Measurements from ENCODE around the gene PSENEN.

PSENEN gene

DNA sequence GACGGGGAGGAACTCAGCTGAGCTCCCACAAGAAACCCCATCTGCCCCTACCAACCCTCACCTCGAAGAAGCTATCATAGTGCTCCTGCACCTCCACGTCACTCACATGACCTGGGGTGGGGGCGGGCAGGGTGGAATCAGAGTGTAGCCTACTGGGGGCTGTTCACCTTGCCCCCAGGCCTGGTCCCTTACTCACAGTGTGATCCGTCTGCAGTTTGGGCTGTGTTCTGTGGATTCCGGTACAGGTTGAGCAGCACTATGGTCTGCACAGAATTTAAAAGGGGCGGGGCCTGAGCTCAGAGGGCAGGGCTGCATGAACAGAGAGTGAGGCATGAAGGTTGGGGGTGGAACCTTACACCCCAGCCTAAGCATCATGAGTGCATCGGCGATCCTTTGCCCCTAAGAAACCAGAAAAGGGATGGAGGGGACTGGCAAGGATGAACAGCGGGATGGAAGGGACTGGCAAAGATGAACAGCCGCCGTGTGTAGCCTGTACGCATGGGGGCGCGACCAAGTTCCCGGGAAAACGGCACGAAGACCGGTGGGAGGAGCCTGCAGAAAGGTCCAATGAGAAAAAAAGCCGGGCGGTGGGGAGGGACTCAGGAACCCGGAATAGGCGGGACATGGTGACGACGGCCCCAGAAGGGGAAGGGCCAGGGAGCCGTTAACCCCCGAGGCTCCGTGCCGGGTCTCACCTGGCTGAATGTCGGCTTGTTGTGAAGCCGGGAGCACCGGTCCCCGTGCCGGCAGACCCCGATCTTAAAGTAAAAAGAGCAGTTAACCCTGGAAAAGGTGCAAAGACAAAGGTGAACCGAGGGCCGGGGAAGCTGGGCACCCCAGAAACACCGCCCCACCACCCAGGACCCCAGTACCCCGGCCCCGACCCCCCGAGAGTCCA is 772 bp upstream of the PSENEN start (continued):
- TF ChIP-seq ZNF221 (tag by site-specific recombination; IDR thresholded peaks at IDR 0.05; ENCODE audit: borderline replicate concordance) (no peak), ZNF362 (tag by site-specific recombination; IDR thresholded peaks at IDR 0.05) (no peak), ZNF610 (tag by site-specific recombination; IDR thresholded peaks at IDR 0.05; ENCODE audit: borderline replicate concordance) (peak; percentile 49), ZBTB20 (tag by site-specific recombination; IDR thresholded peaks at IDR 0.05) (peak; percentile 89), ZNF311 (tag by site-specific recombination; IDR thresholded peaks at IDR 0.05; ENCODE audit: borderline replicate concordance) (no peak), ZSCAN30 (tag by site-specific recombination; IDR thresholded peaks at IDR 0.05) (peak; percentile 32; the same call in 1 of the 2 replicates), ELK4 (IDR thresholded peaks at IDR 0.05; ENCODE audit: borderline replicate concordance, low read depth, low read length) (no peak), ZNF777 (tag by site-specific recombination; IDR thresholded peaks at IDR 0.05; ENCODE audit: borderline replicate concordance) (no peak; the same call in 1 of the 2 replicates), ZSCAN5A (tag by site-specific recombination; IDR thresholded peaks at IDR 0.05) (peak; percentile 24; the same call in 1 of the 2 replicates), SCRT2 (tag by site-specific recombination; IDR thresholded peaks at IDR 0.05) (peak; percentile 14; the same call in 1 of the 2 replicates), GLIS2 (tag by site-specific recombination; IDR thresholded peaks at IDR 0.05) (peak; percentile 50), ZBTB7A (tag by site-specific recombination; IDR thresholded peaks at IDR 0.05; ENCODE audit: low read depth) (0 out of 2 replicates have a peak, but pooled peaks have one; percentile 18)
- TF ChIP-seq, protein P1, sequence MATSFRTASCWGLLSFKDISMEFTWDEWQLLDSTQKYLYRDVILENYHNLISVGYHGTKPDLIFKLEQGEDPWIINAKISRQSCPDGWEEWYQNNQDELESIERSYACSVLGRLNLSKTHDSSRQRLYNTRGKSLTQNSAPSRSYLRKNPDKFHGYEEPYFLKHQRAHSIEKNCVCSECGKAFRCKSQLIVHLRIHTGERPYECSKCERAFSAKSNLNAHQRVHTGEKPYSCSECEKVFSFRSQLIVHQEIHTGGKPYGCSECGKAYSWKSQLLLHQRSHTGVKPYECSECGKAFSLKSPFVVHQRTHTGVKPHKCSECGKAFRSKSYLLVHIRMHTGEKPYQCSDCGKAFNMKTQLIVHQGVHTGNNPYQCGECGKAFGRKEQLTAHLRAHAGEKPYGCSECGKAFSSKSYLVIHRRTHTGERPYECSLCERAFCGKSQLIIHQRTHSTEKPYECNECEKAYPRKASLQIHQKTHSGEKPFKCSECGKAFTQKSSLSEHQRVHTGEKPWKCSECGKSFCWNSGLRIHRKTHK (tag by site-specific recombination; IDR thresholded peaks at IDR 0.05) = no peak
- TF ChIP-seq, protein P2, sequence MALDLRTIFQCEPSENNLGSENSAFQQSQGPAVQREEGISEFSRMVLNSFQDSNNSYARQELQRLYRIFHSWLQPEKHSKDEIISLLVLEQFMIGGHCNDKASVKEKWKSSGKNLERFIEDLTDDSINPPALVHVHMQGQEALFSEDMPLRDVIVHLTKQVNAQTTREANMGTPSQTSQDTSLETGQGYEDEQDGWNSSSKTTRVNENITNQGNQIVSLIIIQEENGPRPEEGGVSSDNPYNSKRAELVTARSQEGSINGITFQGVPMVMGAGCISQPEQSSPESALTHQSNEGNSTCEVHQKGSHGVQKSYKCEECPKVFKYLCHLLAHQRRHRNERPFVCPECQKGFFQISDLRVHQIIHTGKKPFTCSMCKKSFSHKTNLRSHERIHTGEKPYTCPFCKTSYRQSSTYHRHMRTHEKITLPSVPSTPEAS (tag by site-specific recombination; IDR thresholded peaks at IDR 0.05) = no peak
- TF ChIP-seq, protein P3, sequence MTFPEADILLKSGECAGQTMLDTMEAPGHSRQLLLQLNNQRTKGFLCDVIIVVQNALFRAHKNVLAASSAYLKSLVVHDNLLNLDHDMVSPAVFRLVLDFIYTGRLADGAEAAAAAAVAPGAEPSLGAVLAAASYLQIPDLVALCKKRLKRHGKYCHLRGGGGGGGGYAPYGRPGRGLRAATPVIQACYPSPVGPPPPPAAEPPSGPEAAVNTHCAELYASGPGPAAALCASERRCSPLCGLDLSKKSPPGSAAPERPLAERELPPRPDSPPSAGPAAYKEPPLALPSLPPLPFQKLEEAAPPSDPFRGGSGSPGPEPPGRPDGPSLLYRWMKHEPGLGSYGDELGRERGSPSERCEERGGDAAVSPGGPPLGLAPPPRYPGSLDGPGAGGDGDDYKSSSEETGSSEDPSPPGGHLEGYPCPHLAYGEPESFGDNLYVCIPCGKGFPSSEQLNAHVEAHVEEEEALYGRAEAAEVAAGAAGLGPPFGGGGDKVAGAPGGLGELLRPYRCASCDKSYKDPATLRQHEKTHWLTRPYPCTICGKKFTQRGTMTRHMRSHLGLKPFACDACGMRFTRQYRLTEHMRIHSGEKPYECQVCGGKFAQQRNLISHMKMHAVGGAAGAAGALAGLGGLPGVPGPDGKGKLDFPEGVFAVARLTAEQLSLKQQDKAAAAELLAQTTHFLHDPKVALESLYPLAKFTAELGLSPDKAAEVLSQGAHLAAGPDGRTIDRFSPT (tag by site-specific recombination; IDR thresholded peaks at IDR 0.05) = peak; percentile 27; the same call in 1 of the 2 replicates
- TF ChIP-seq, protein P4, sequence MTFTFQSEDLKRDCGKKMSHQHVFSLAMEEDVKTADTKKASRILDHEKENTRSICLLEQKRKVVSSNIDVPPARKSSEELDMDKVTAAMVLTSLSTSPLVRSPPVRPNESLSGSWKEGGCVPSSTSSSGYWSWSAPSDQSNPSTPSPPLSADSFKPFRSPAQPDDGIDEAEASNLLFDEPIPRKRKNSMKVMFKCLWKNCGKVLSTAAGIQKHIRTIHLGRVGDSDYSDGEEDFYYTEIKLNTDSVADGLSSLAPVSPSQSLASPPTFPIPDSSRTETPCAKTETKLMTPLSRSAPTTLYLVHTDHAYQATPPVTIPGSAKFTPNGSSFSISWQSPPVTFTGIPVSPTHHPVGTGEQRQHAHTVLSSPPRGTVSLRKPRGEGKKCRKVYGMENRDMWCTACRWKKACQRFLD (tag by site-specific recombination; IDR thresholded peaks at IDR 0.05) = peak; percentile 83; the same call in 1 of the 2 replicates
- TF ChIP-seq, protein P5, sequence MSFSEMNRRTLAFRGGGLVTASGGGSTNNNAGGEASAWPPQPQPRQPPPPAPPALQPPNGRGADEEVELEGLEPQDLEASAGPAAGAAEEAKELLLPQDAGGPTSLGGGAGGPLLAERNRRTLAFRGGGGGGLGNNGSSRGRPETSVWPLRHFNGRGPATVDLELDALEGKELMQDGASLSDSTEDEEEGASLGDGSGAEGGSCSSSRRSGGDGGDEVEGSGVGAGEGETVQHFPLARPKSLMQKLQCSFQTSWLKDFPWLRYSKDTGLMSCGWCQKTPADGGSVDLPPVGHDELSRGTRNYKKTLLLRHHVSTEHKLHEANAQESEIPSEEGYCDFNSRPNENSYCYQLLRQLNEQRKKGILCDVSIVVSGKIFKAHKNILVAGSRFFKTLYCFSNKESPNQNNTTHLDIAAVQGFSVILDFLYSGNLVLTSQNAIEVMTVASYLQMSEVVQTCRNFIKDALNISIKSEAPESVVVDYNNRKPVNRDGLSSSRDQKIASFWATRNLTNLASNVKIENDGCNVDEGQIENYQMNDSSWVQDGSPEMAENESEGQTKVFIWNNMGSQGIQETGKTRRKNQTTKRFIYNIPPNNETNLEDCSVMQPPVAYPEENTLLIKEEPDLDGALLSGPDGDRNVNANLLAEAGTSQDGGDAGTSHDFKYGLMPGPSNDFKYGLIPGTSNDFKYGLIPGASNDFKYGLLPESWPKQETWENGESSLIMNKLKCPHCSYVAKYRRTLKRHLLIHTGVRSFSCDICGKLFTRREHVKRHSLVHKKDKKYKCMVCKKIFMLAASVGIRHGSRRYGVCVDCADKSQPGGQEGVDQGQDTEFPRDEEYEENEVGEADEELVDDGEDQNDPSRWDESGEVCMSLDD (tag by site-specific recombination; IDR thresholded peaks at IDR 0.05) = peak; percentile 12; the same call in 1 of the 2 replicates
- TF ChIP-seq, protein P6, sequence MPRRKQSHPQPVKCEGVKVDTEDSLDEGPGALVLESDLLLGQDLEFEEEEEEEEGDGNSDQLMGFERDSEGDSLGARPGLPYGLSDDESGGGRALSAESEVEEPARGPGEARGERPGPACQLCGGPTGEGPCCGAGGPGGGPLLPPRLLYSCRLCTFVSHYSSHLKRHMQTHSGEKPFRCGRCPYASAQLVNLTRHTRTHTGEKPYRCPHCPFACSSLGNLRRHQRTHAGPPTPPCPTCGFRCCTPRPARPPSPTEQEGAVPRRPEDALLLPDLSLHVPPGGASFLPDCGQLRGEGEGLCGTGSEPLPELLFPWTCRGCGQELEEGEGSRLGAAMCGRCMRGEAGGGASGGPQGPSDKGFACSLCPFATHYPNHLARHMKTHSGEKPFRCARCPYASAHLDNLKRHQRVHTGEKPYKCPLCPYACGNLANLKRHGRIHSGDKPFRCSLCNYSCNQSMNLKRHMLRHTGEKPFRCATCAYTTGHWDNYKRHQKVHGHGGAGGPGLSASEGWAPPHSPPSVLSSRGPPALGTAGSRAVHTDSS (tag by site-specific recombination; IDR thresholded peaks at IDR 0.05) = no peak
